Transverse colon (tissue), 4 donors: Measurements from ENCODE around the gene NAA16. TPM values are rescaled to one million over a fixed set of nuclear protein-coding genes. Genes with fewer than 3 reads are reported as not detected.

Source experiments
- DNase-seq: peaks from one replicate; pipeline ENCODE4 v3.0.0-alpha.2; 2019
- H3K27ac ChIP-seq, 4 donors: fragments of 200-600 bp; sonication (generic); 2 replicates each; pipeline ENCODE4 v1.5.1; 2016 to 2018; ENCODE audit warnings: inconsistent platforms in 4 of 4
- H3K27me3 ChIP-seq: fragments of 200-600 bp; sonication (generic); 2 replicates; pipeline ENCODE4 v1.5.1; 2017; ENCODE audit warnings: inconsistent platforms
- H3K36me3 ChIP-seq, 4 donors: fragments of 200-600 bp; sonication (generic); 2 replicates each; pipeline ENCODE4 v1.5.1; 2017 to 2019; ENCODE audit warnings: inconsistent platforms in 4 of 4
- H3K4me1 ChIP-seq, 4 donors: fragments of 200-600 bp; sonication (generic); 2 replicates each; pipeline ENCODE4 v1.5.1; 2017 to 2020; ENCODE audit warnings: inconsistent platforms in 4 of 4
- H3K4me3 ChIP-seq, 4 donors: fragments of 200-600 bp; sonication (generic); 1 replicate in 1 of 4; 2 replicates in 3 of 4; pipeline versions ENCODE4 v1.5.1 to v1.6.1; 2017 to 2019; ENCODE audit warnings: inconsistent platforms in 4 of 4
- H3K9me3 ChIP-seq, 2 donors: fragments of 200-600 bp; sonication (generic); 2 replicates each; pipeline ENCODE4 v1.5.1; 2017 to 2019; ENCODE audit warnings: inconsistent platforms in 2 of 2
- CTCF ChIP-seq, 5 experiments: fragments of 200-600 bp in 3 of 5; fragments of 450-650 bp in 2 of 5; sonication (generic) in 3 of 5; IDR thresholded peaks; 1 replicate in 2 of 5; 2 replicates in 3 of 5; pipeline ENCODE4 v1.5.1; 2016 to 2017; ENCODE audit warnings: antibody characterized with exemption in 5 of 5, inconsistent platforms in 3 of 5, mild to moderate bottlenecking in 2 of 5, moderate library complexity in 1 of 5
- EP300 ChIP-seq: sonication (generic); formaldehyde crosslinking; IDR thresholded peaks from one replicate; pipeline ENCODE4 v1.6.1; 2017; ENCODE audit warnings: antibody characterized with exemption, low read depth
- POLR2A ChIP-seq: fragments of 450-650 bp; IDR thresholded peaks from one replicate; pipeline ENCODE4 v1.6.1; 2016; ENCODE audit warnings: antibody characterized with exemption, mild to moderate bottlenecking, moderate library complexity
- POLR2AphosphoS5 ChIP-seq, 3 donors: sonication (generic); formaldehyde crosslinking; IDR thresholded peaks; one replicate each; pipeline ENCODE4 v1.6.1; 2016; ENCODE audit warnings: antibody characterized with exemption in 3 of 3
- WGBS, 2 donors: methylation state at CpG; one replicate each; pipeline ENCODE4 v1.1.5; 2018; ENCODE audit warnings: low coverage in 1 of 2; 5-methylcytosine and 5-hydroxymethylcytosine counted together
- in situ Hi-C, 4 donors: fragments of 200-750 bp; cut with MboI; loops; one replicate each; pipeline versions ENCODE4 v1.15.0 to v1.15.1; 2017; ENCODE audit warnings: low sequenced_read_pairs in 3 of 4, low pct_ligation_motif_present in 1 of 4, low pct_unique_long_range_greater_than_20kb in 1 of 4
- intact Hi-C: fragments of 100-400 bp; cut with DNase I; formaldehyde crosslinking; loops from one replicate; pipeline ENCODE4 v1.15.1; 2023; ENCODE audit warnings: low total_unique reads
- total RNA-seq, 4 donors: library from RNA; depleted of rRNA; stranded (reverse); fragments of >200 nt; gene quantifications; one replicate each; pipeline ENCODE4 v1.1.0, GENCODE V29; 2016

The NAA16 gene
- total RNA-seq, 4 donors from 2014 or later: 9.1 to 38.6 (median 19.6) TPM

GRCh38 chr13:41387576-41387975 is 76.5 kb downstream of the NAA16 start:
- Histone ChIP-seq H3K27ac (no peak overlapping the region), H3K36me3 (no peaks in the 10 kb centered on the region), H3K4me1 (no peaks in the 10 kb centered on the region), H3K9me3 (no peaks in the 10 kb centered on the region), H3K27me3 (no peaks in the 10 kb centered on the region), H3K4me3 (no peak overlapping the region)
- TF ChIP-seq POLR2AphosphoS5 (IDR thresholded peaks at IDR 0.05) (no peak), EP300 (no peak), POLR2A (no peak), CTCF (IDR thresholded peaks at IDR 0.05) (no peak)
- in situ Hi-C loops: no loop called here
- WGBS, 2 donors: 73 to 100% methylated on average over 1 to 3 of the region's 3 CpGs
- DNase-seq: no peak
- intact Hi-C loops: no loop called here

- Histone ChIP-seq H3K36me3 (no peaks in the 10 kb centered on the region), H3K27ac (no peak overlapping the region), H3K4me3 (no peak overlapping the region), H3K27me3 (no peaks in the 10 kb centered on the region), H3K4me1 (no peaks in the 10 kb centered on the region), H3K9me3 (no peaks in the 10 kb centered on the region)
- no peak for DNase-seq
- 83 to 84% methylated on average over 6 of the region's 6 CpGs for WGBS, 2 donors
- intact Hi-C loops: no loop called here
- in situ Hi-C loops: no loop called here
- no peak for TF ChIP-seq POLR2A
- TF ChIP-seq EP300: no peak
- no peak for TF ChIP-seq CTCF (IDR thresholded peaks at IDR 0.05)
- no peak for TF ChIP-seq POLR2AphosphoS5 (IDR thresholded peaks at IDR 0.05)
These were observed 77.2 kb downstream of the NAA16 start for GRCh38 chr13:41388143-41388881.

- in situ Hi-C loops: no loop called here
- H3K4me3 ChIP-seq: no peak overlapping the region
- intact Hi-C loops: no loop called here
- DNase-seq: no peak
- no peaks in the 10 kb centered on the region for H3K9me3 ChIP-seq
- TF ChIP-seq POLR2AphosphoS5 (IDR thresholded peaks at IDR 0.05) (no peak), CTCF (IDR thresholded peaks at IDR 0.05) (no peak), POLR2A (no peak), EP300 (no peak)
- no peaks in the 10 kb centered on the region for H3K27me3 ChIP-seq
- 75 to 88% methylated on average over 1 of the region's 1 CpG for whole genome bisulfite sequencing, 2 donors
- H3K4me1 ChIP-seq: no peaks in the 10 kb centered on the region
- no peaks in the 10 kb centered on the region for H3K36me3 ChIP-seq
- no peak overlapping the region for H3K27ac ChIP-seq
These were observed 78.5 kb downstream of the NAA16 start for GRCh38 chr13:41389580-41389979.

- H3K27me3 ChIP-seq: no peaks in the 10 kb centered on the region
- in situ Hi-C loops (no loop called here), intact Hi-C loops (no loop called here)
- H3K9me3 ChIP-seq: no peaks in the 10 kb centered on the region
- no peaks in the 10 kb centered on the region for H3K36me3 ChIP-seq
- DNase-seq: no peak
- no peak overlapping the region for H3K4me3 ChIP-seq
- TF ChIP-seq POLR2AphosphoS5 (IDR thresholded peaks at IDR 0.05) (no peak), CTCF (IDR thresholded peaks at IDR 0.05) (no peak), EP300 (no peak), POLR2A (no peak)
- no peaks in the 10 kb centered on the region for H3K4me1 ChIP-seq
- 74 to 100% methylated on average over 1 of the region's 1 CpG for WGBS, 2 donors
- H3K27ac ChIP-seq: no peak overlapping the region
These were observed 83.1 kb downstream of the NAA16 start for GRCh38 chr13:41394166-41394565.
